Osteocyte (in vitro differentiated cells): ENCODE data around the gene C1QTNF3. TPM values are rescaled to one million over a fixed set of nuclear protein-coding genes. Genes with fewer than 3 reads are reported as not detected.

Experiments
- DNase-seq: peaks from one replicate; pipeline ENCODE4 v3.0.0; 2021; ENCODE audit warnings: mixed read lengths; ENCODE audit not compliant: unreplicated experiment; ENCODE audit errors: extremely low spot score
- H3K27ac Mint-ChIP-seq: one replicate; pipeline ENCODE4 v1.8.0; 2021; ENCODE audit warnings: mild to moderate bottlenecking, mixed read lengths; ENCODE audit not compliant: unreplicated experiment
- H3K27me3 Mint-ChIP-seq: one replicate; pipeline ENCODE4 v1.8.0; 2021; ENCODE audit warnings: mixed read lengths; ENCODE audit not compliant: unreplicated experiment
- H3K36me3 Mint-ChIP-seq: one replicate; pipeline ENCODE4 v1.8.0; 2021; ENCODE audit warnings: mixed read lengths; ENCODE audit not compliant: unreplicated experiment
- H3K4me1 Mint-ChIP-seq: one replicate; pipeline ENCODE4 v1.8.0; 2021; ENCODE audit warnings: mixed read lengths; ENCODE audit not compliant: unreplicated experiment
- H3K4me3 Mint-ChIP-seq: one replicate; pipeline ENCODE4 v1.8.0; 2021; ENCODE audit warnings: mild to moderate bottlenecking, moderate library complexity, mixed read lengths; ENCODE audit not compliant: unreplicated experiment
- H3K9me3 Mint-ChIP-seq: one replicate; pipeline ENCODE4 v1.8.0; 2021; ENCODE audit warnings: mixed read lengths; ENCODE audit not compliant: unreplicated experiment
- total RNA-seq: library from RNA; stranded (reverse); gene quantifications from 2 replicates; pipeline ENCODE4 v1.2.1, GENCODE V29; 2021
- TF ChIP-seq, protein P1 (sequence below): fragments of 200-600 bp; sonication (generic); IDR thresholded peaks from 2 replicates; pipeline ENCODE4 v1.5.0; 2021; ENCODE audit warnings: antibody characterized with exemption, mild to moderate bottlenecking, moderate library complexity

Gene C1QTNF3
- total RNA-seq, 1 donor from 2014 or later, result 4.8 TPM

- Mint-ChIP-seq H3K4me3 (no peak overlapping the region), H3K4me1 (peaks cover 3% of the 10 kb centered on the region), H3K27ac (no peak overlapping the region), H3K36me3 (peaks cover 14% of the 10 kb centered on the region), H3K27me3 (no peaks in the 10 kb centered on the region), H3K9me3 (no peaks in the 10 kb centered on the region)
- no peak for DNase-seq
- TF ChIP-seq, protein P1, sequence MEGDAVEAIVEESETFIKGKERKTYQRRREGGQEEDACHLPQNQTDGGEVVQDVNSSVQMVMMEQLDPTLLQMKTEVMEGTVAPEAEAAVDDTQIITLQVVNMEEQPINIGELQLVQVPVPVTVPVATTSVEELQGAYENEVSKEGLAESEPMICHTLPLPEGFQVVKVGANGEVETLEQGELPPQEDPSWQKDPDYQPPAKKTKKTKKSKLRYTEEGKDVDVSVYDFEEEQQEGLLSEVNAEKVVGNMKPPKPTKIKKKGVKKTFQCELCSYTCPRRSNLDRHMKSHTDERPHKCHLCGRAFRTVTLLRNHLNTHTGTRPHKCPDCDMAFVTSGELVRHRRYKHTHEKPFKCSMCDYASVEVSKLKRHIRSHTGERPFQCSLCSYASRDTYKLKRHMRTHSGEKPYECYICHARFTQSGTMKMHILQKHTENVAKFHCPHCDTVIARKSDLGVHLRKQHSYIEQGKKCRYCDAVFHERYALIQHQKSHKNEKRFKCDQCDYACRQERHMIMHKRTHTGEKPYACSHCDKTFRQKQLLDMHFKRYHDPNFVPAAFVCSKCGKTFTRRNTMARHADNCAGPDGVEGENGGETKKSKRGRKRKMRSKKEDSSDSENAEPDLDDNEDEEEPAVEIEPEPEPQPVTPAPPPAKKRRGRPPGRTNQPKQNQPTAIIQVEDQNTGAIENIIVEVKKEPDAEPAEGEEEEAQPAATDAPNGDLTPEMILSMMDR, result no peak
Observed at GRCh38 chr5:34016750-34017149, 26.3 kb downstream of the C1QTNF3 start.

DNA sequence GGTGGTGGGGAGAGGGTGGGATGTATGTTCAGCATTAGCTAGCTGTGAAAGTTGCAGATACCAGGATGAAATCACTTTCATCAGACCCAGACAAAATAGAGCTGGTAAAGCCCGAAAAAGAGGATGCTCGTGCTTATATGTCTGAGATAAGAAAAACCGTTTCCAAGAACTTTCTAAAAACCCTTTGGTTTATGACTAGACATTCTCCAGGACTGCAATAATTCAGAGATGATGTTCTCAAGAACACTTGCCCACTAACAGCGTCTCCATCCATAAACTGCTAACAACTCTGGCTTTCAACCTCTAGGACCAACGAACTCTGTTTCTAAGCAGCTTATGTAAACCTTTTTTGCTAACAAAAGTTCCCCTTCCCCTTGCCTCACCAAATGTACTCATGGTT is 26.8 kb downstream of the C1QTNF3 start:
- DNase-seq, result no peak

GRCh38 chr5:34015120-34015822 is 27.7 kb downstream of the C1QTNF3 start:
- no peaks in the 10 kb centered on the region for H3K27me3 Mint-ChIP-seq
- H3K9me3 Mint-ChIP-seq, result no peaks in the 10 kb centered on the region
- H3K4me3 Mint-ChIP-seq, result no peak overlapping the region
- H3K36me3 Mint-ChIP-seq, result peaks cover 11% of the 10 kb centered on the region
- TF ChIP-seq, protein P1, result no peak
- H3K4me1 Mint-ChIP-seq, result peaks cover 3% of the 10 kb centered on the region
- no peak overlapping the region for H3K27ac Mint-ChIP-seq
- no peak for DNase-seq

More for the DNA sequence above, 26.8 kb downstream of the C1QTNF3 start:
- no peak overlapping the region for H3K4me3 Mint-ChIP-seq
- H3K9me3 Mint-ChIP-seq, result no peaks in the 10 kb centered on the region
- peaks cover 3% of the 10 kb centered on the region for H3K4me1 Mint-ChIP-seq
- H3K36me3 Mint-ChIP-seq, result peaks cover 14% of the 10 kb centered on the region
- TF ChIP-seq, protein P1, result no peak
- H3K27me3 Mint-ChIP-seq, result no peaks in the 10 kb centered on the region
- no peak overlapping the region for H3K27ac Mint-ChIP-seq

DNA sequence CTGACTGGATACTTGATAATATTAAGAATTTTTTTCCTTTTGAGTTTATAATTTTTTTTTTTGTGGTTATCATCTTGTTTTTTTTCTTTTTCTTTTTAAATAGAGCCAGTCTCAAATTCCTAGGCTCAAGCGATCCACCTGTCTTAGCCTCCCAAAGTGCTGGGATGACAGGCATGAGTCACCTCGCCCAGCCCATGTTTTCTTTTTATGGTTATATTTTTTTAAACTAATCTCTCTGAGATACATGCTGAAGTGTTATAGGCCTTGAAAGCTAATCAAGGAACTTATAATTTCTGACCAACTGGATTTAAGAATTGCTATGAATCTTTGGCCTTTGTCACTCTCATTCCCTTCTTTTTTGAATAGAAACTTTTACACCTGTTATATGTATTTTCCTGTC is 28.4 kb downstream of the C1QTNF3 start:
- TF ChIP-seq, protein P1, result no peak
- H3K4me3 Mint-ChIP-seq, result no peak overlapping the region
- H3K36me3 Mint-ChIP-seq, result peaks cover 8% of the 10 kb centered on the region
- no peaks in the 10 kb centered on the region for H3K9me3 Mint-ChIP-seq
- DNase-seq, result no peak
- no peak overlapping the region for H3K27ac Mint-ChIP-seq
- no peaks in the 10 kb centered on the region for H3K27me3 Mint-ChIP-seq
- H3K4me1 Mint-ChIP-seq, result peaks cover 4% of the 10 kb centered on the region

- TF ChIP-seq, protein P1, result no peak
- Mint-ChIP-seq H3K4me3 (no peak overlapping the region), H3K9me3 (no peaks in the 10 kb centered on the region)
Observed at GRCh38 chr5:34013547-34013946, 29.5 kb downstream of the C1QTNF3 start.

More at GRCh38 chr5:34013547-34013946, 29.5 kb downstream of the C1QTNF3 start:
- Mint-ChIP-seq H3K27ac (no peak overlapping the region), H3K36me3 (peaks cover 8% of the 10 kb centered on the region), H3K4me1 (peaks cover 13% of the 10 kb centered on the region), H3K27me3 (no peaks in the 10 kb centered on the region)
- DNase-seq, result no peak
